Adrenal gland (tissue), 12 donors: ENCODE results near the gene MRPS22. TPM values are rescaled to one million over a fixed set of nuclear protein-coding genes. Genes with fewer than 3 reads are reported as not detected.

Source experiments
- DNase-seq, 7 donors: peaks; one replicate each; pipeline ENCODE4 v3.0.0-alpha.2; 2019 to 2020
- H3K27ac ChIP-seq, 5 donors: fragments of 200-600 bp; sonication (generic) in 4 of 5; 1 replicate in 3 of 5; 2 replicates in 2 of 5; pipeline versions ENCODE4 v1.5.1 to v1.8.0; 2016 to 2020; ENCODE audit warnings: mild to moderate bottlenecking in 1 of 5
- H3K27me3 ChIP-seq: fragments of 200-600 bp; 2 replicates; pipeline ENCODE4 v1.8.0; 2021
- H3K36me3 ChIP-seq, 2 donors: fragments of 200-600 bp; replicated peaks in 1 of 2; 1 replicate in 1 of 2; 2 replicates in 1 of 2; pipeline versions ENCODE4 v1.5.1 to v1.8.0; 2018 to 2022
- H3K4me1 ChIP-seq, 2 donors: fragments of 200-600 bp; replicated peaks in 1 of 2; 1 replicate in 1 of 2; 2 replicates in 1 of 2; pipeline versions ENCODE4 v1.5.1 to v1.8.0; 2018 to 2021
- H3K4me3 ChIP-seq, 4 donors: fragments of 200-600 bp; sonication (generic) in 3 of 4; one replicate each; pipeline ENCODE4 v1.5.1; 2016 to 2018
- H3K9me3 ChIP-seq, 3 donors: fragments of 200-600 bp; sonication (generic) in 1 of 3; replicated peaks in 1 of 3; 1 replicate in 2 of 3; 2 replicates in 1 of 3; pipeline versions ENCODE4 v1.5.1 to v1.8.0; 2016 to 2021
- POLR2A ChIP-seq, 2 donors: fragments of 450-650 bp; IDR thresholded peaks; one replicate each; pipeline ENCODE4 v1.6.1; 2017; ENCODE audit warnings: antibody characterized with exemption in 2 of 2, mild to moderate bottlenecking in 2 of 2, moderate library complexity in 1 of 2
- WGBS, 4 donors: extraction: QIAGEN DNeasy Blood & Tissue Kit in 2 of 4; methylation state at CpG; one replicate each; pipeline versions ENCODE4 v1.1.5 to v1.1.7; 2013 to 2017; 5-methylcytosine and 5-hydroxymethylcytosine counted together
- intact Hi-C, 2 donors: fragments of 100-400 bp; cut with DNase I; formaldehyde crosslinking; loops; one replicate each; pipeline versions ENCODE4 v1.14.1 to v1.15.0; 2022 to 2023
- polyA plus RNA-seq, 3 donors: library from polyadenylated mRNA; stranded (reverse); fragments of 200-250 nt in 2 of 3; fragments of 350-450 nt in 1 of 3; fragmentation: Illumina TruSeq in 1 of 3; extraction: RNeasy Lipid Tissue Mini Kit (QIAGEN cat#74804) in 1 of 3; gene quantifications; one replicate each; pipeline ENCODE4 v1.2.3, GENCODE V29; 2013 to 2014
- total RNA-seq, 9 donors: library from RNA; depleted of rRNA in 4 of 9; stranded (reverse); fragments of >200 nt in 4 of 9; fragments of 120-200 nt in 1 of 9; fragmentation: NEBNext Ultra II Directional in 1 of 9; extraction: Animal tissue kit (Norgen Biotek cat#: 25700) in 1 of 9; gene quantifications; one replicate each; pipeline versions ENCODE4 v1.1.0 to v1.2.4, GENCODE V29; 2013 to 2023
- TF ChIP-seq, protein P1 (sequence below), 6 experiments: fragments of 450-650 bp in 4 of 6; fragments of 200-600 bp in 2 of 6; sonication (generic) in 1 of 6; IDR thresholded peaks; 1 replicate in 5 of 6; 2 replicates in 1 of 6; pipeline versions ENCODE4 v1.5.1 to v1.8.0; 2016 to 2021; ENCODE audit warnings: antibody characterized with exemption in 6 of 6, mild to moderate bottlenecking in 2 of 6, moderate library complexity in 1 of 6
- donor health status: healthy with polysubstance abuse.
- donor health status: Bipolar disorder and iron deficiency.
- donor health status: DM: yes; HTN: yes; CAD: no.
- donor health status: DM: no; HTN: no; CAD: no.
- donor health status: DM: no; HTN: no; CAD: no.
- donor health status: DM: yes; HTN: yes; CAD: no.

The MRPS22 gene
- total and polyA plus RNA-seq, 12 donors = 50.7 to 213 (median 95.5) TPM

DNA sequence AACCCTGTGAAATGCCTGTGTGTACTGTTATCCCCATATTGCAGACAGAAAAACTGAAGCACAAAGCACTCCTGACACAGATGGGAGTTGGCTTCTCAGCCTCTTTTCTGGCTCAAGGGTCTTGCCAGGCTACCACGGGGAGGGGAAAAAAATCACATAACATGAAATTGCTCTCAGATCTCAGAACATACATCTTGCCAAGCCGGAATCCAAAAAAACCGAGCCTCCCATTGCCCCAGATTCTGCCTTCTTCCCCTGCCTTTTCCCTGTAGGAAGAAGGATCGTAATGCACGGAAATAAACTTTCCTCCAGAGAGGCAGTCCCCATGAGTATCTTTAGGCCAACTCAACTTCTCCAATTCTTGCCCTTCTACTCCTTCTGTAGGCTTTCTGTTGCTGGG lies 16.6 kb upstream of the MRPS22 start:
- Histone ChIP-seq H3K4me1 (no peaks in the 10 kb centered on the region), H3K9me3 (no peaks in the 10 kb centered on the region), H3K4me3 (no peak overlapping the region), H3K27ac (no peak overlapping the region), H3K27me3 (no peaks in the 10 kb centered on the region), H3K36me3 (no peaks in the 10 kb centered on the region)
- DNase-seq = peak in 2 of 7 donors; percentile 0 to 11
- intact Hi-C loops = loop anchor here (5.0 to 10.0 kb wide), 2 partner anchors 390 to 392 kb away; no protein-coding TSS in a partner anchor
- WGBS, 4 donors = 91 to 95% (median 91%) methylated on average over 5 of the region's 5 CpGs
- TF ChIP-seq, protein P1, sequence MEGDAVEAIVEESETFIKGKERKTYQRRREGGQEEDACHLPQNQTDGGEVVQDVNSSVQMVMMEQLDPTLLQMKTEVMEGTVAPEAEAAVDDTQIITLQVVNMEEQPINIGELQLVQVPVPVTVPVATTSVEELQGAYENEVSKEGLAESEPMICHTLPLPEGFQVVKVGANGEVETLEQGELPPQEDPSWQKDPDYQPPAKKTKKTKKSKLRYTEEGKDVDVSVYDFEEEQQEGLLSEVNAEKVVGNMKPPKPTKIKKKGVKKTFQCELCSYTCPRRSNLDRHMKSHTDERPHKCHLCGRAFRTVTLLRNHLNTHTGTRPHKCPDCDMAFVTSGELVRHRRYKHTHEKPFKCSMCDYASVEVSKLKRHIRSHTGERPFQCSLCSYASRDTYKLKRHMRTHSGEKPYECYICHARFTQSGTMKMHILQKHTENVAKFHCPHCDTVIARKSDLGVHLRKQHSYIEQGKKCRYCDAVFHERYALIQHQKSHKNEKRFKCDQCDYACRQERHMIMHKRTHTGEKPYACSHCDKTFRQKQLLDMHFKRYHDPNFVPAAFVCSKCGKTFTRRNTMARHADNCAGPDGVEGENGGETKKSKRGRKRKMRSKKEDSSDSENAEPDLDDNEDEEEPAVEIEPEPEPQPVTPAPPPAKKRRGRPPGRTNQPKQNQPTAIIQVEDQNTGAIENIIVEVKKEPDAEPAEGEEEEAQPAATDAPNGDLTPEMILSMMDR (IDR thresholded peaks at IDR 0.05) = no peak
- TF ChIP-seq POLR2A (IDR thresholded peaks at IDR 0.05) = no peak

DNA sequence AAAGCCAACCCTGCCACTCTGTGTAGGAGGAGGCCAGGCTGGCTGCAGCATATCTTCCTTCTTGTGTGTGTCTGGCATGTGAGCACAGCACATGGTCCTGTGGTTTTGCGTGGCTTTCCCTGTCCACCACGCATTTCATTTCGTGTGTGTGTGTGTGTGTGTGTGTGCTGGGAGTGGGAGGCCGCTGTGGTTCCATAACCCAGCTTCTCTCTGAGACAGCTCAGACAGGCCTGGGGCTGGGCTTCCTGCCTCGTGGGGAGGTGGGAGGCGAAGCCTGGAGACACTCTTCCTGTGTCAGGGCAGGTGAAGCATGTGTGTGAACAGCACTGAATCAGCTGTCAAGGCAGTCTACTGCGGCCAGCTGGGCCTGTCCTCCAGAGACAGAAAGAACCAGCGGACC lies 16.0 kb upstream of the MRPS22 start:
- Histone ChIP-seq H3K27me3 (no peaks in the 10 kb centered on the region), H3K27ac (no peak overlapping the region), H3K36me3 (no peaks in the 10 kb centered on the region), H3K4me1 (no peaks in the 10 kb centered on the region), H3K4me3 (no peak overlapping the region), H3K9me3 (no peaks in the 10 kb centered on the region)
- TF ChIP-seq, protein P1 (IDR thresholded peaks at IDR 0.05) = no peak
- TF ChIP-seq POLR2A (IDR thresholded peaks at IDR 0.05) = no peak
- WGBS, 4 donors = 61 to 93% (median 74%) methylated on average over 7 to 8 of the region's 8 CpGs
- intact Hi-C loops = loop anchor here (2.0 to 10.0 kb wide), 4 partner anchors 215 to 393 kb away; no protein-coding TSS in a partner anchor
- DNase-seq = peak in 2 of 7 donors; percentile 7 to 36

DNA sequence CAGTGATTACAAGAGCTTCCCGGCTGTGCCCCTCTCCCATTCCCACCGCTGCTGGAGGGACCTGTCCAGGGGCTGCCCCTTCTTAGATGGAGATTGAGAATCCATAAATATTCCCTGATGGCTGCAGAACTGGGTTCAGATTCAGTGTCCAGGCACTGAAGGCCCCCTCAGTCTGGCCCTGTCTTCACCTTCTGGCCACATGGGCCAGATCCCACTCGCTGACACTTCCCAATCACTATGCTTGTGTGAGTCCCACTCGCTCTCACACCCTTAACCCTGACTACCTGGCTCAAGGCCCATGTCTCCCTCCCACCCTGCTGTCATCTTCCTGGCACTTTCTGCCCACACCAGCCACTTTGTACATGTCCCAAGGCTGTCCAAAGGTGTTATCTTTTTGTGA lies 15.5 kb upstream of the MRPS22 start:
- Histone ChIP-seq H3K27ac (no peak overlapping the region), H3K4me3 (no peak overlapping the region), H3K9me3 (no peaks in the 10 kb centered on the region), H3K4me1 (no peaks in the 10 kb centered on the region), H3K36me3 (no peaks in the 10 kb centered on the region), H3K27me3 (no peaks in the 10 kb centered on the region)
- WGBS, 4 donors = 92 to 97% (median 94%) methylated on average over 4 of the region's 4 CpGs
- no peak for TF ChIP-seq POLR2A (IDR thresholded peaks at IDR 0.05)
- TF ChIP-seq, protein P1 (IDR thresholded peaks at IDR 0.05) = no peak
- intact Hi-C loops = loop anchor here (2.0 to 10.0 kb wide), 4 partner anchors 216 to 394 kb away; no protein-coding TSS in a partner anchor
- DNase-seq = no peak

DNA sequence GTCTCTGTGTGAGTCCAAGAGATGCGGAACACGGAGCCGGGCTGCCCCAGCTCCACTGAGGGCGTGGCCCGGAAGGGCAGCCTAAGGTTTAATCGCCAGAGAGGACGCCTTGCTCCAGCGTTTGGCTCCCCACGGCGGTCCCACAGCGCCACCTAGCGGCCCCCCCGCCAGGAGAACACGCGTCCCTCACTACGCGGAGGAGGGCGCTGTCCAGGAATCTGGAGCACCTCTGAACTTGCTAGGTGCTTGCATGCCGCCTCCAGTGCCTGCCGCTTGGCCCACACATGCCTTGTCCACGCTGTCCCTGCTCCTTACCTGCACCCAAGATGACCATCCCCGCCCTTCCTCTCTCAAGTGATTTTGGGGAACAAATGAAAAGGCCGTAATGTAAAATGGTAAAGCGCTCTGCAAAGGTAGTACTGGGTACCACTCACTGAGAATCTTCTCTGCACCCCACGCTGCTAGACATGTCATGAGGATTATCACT lies 14.4 kb upstream of the MRPS22 start:
- 12 to 31% (median 16%) methylated on average over 9 to 25 of the region's 25 CpGs for WGBS, 4 donors
- peak; percentile 89 to 94 (median 91) for DNase-seq
- H3K27ac ChIP-seq = no peak overlapping the region
- no peaks in the 10 kb centered on the region for H3K36me3 ChIP-seq
- intact Hi-C loops = loop anchor here (2.0 to 10.0 kb wide), 4 partner anchors 217 to 395 kb away; no protein-coding TSS in a partner anchor
- TF ChIP-seq POLR2A (IDR thresholded peaks at IDR 0.05) = no peak
- TF ChIP-seq, protein P1 (IDR thresholded peaks at IDR 0.05) = peak; percentile 98 to 100 (median 99)
- H3K9me3 ChIP-seq = no peaks in the 10 kb centered on the region
- no peaks in the 10 kb centered on the region for H3K4me1 ChIP-seq
- no peaks in the 10 kb centered on the region for H3K27me3 ChIP-seq
- H3K4me3 ChIP-seq = no peak overlapping the region
